ENCODE data around the gene TIE1.

Gene TIE1

DNA sequence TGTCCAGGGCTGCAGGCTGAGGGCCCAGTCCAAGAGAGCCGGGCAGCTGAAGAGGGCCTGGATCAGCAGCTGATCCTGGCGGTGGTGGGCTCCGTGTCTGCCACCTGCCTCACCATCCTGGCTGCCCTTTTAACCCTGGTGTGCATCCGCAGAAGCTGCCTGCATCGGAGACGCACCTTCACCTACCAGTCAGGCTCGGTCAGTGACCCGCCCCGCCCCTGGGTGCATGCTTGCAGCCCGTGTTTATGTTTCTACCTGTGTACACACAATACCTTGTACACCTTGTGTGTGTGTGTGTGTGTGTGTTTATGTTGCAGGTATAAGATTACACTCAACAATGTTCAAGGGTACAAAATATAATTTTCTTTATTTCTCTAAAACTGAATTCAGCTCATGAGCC is 13.0 kb downstream of the TIE1 start:
- DNase-seq = no peak

DNA sequence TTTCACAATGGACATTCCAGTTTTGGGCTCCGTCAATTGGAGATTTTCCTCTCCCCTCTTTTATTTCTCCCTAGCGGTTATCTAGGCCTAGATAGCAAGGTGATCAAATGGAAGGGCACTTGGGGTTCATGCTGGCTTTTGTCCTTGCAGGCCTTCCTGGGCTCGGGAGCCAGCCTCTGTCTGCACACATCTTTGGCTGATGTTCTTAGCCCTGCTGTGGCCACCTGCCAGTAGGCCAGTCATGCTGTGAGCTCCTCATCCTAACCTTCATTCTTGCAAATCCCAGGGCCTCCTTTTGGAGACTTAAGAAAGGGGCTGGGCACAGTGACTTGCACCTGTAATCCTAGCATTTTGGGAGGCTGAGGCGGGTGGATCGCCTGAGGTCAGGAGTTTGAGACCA is 13.5 kb downstream of the TIE1 start:
- no peak for DNase-seq

DNA sequence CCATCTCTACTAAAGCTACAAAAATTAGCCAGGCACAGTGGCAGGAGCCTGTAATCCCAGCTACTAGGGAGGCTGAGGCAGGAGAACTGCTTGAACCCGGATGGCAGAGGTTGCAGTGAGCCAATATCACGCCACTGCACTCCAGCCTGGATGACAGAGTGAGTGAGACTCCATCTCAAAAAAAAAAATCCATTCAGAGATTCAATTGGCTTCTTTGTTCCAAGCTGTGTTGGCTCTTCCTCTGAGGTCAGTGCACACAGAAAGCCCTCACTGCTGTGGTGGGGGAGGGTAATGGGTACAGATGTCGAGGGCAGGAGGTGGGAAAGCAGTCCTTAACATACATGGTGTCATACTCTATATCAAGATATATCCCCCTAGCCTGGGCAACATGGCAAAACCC is 14.7 kb downstream of the TIE1 start:
- DNase-seq = no peak

DNA sequence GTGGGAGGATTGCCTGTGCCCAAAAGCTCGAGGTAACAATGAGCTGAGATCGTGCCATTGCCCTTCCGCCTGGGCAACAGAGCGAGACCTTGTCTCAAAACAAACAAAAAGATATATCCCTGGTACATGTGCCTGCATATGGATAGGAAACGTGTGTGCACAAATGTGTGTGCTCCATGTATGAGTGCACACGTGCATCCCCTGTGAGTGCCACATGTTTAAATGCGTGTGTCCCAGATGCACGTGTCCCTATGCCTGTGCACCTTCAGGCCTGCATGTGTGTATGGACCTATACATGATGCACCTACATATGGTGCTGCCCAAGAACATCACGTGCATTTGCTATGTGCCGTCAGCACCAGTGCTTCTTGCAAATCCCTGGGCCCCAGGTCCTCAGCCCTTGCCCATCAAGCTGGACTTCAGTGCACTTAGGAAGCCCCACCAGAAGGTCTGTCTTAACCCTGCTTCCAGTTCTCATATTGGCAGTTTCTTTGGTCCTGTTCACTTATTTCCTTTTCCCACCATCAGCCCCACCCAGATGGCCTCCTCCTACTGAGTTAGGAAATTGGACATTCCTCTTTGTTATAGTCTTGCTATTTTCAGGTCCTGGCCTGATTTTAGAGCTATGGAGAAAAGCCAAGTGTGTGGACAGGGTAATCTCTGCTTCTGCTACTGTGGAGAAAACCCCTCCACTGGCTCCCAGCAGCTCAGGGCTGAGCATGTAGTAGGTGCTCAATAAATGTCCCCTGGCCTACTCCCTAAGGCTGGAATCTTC is 15.4 kb downstream of the TIE1 start:
- no peak for DNase-seq

DNA sequence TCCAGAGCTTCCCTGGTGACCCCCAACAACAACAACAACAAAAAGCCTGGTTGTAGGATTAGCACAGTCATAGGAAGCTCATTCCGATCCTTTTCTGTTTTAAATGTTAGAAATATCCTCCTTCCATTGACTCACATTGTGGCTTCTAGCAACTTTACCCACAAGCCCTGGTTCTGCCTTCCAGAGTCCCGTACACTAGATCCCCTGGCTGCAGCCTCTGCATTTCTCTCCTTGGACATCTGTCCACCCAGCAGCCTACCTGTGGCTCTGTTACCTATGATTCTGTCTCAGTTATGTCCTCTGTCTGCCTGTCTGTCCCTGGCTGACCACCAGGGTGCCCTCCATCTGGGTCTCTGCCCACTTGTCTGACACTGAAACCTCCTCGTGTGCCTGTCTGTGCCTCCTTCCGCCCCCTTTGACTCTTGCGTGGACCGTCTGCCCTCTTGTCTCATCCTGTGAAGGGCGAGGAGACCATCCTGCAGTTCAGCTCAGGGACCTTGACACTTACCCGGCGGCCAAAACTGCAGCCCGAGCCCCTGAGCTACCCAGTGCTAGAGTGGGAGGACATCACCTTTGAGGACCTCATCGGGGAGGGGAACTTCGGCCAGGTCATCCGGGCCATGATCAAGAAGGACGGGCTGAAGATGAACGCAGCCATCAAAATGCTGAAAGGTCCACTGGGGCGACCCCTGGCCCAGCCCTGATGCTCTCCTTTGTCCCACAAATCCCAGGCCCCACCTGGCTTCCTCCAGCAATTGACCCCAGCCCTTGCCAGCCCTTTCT is 16.1 kb downstream of the TIE1 start:
- DNase-seq = no peak

DNA sequence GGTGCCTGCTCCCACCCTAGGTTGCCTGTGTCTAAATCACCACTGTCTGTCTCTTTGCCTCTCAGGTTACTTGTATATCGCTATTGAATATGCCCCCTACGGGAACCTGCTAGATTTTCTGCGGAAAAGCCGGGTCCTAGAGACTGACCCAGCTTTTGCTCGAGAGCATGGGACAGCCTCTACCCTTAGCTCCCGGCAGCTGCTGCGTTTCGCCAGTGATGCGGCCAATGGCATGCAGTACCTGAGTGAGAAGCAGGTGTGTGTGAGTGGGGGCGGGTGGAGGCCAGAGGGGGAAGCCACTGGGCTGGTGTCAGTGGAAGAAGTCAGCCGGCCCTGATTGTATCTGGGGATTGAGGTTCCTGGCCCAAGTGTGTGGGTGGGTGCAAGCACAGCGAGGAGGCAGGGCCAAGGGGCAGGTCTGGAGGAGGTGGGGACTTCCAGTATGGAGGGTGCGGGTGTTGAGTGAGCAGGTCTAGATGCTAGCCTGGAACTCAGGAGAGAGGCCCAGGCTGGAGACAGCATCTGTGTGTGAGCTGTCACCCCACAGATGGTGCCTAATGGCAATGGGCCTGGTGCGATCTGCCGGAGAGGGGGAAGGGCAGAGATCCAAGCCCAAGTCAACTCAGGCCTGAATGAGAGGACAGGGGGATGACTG is 17.2 kb downstream of the TIE1 start:
- peak in 1 of 2 experiments; percentile 25 for DNase-seq

DNA sequence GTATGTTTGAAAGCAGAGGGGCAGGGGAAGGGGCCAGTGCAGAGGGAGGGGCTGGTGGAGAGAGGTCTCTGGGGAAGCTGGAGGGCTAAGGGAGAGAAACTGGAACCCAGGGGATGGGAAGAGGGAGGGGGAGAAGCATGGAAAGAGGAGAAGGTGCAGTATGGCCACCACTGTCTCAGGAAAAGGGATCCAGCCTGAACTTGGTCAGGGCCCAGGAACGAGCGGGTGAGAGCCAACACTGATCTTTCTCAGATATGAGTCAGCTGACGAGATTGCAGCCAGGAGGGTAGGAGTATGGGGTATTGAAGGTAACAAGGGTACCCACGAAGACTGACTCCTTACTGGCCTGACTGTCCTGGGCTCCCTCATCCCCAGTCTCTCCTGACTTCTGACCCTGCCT is 18.0 kb downstream of the TIE1 start:
- no peak for DNase-seq

DNA sequence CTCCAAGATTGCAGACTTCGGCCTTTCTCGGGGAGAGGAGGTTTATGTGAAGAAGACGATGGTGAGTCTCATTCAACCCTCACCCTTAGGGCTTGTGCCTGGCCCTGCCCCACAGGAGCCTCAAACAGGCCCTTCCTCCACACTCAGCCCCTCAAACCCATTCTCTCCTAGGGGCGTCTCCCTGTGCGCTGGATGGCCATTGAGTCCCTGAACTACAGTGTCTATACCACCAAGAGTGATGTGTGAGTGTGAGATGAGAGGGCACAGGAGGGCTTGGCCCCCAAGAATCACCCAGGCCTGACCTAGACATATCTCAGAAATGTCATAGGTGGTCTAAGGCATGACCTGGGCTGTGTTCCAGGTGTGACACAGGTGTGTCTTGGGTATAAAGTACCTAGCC is 18.5 kb downstream of the TIE1 start:
- no peak for DNase-seq

DNA sequence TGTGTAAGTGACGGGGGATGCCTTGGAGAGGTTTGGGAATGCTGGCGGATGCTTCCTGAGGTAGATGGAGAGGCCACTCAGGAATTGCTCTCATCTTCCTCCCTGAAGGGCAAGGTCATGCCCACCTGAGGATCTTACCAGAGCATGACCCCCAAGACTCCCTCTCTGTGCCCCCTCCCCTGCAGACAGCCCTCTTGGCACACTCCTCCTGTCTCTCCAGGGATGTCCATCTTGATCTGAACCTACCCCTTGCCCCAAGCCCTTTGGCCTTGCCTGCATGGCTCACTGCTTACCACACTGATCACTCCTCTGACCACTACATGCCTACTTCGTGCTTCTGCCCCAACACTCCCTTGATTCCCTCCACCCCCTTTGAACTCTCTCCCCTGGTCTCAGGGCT is 19.0 kb downstream of the TIE1 start:
- no peak for DNase-seq

DNA sequence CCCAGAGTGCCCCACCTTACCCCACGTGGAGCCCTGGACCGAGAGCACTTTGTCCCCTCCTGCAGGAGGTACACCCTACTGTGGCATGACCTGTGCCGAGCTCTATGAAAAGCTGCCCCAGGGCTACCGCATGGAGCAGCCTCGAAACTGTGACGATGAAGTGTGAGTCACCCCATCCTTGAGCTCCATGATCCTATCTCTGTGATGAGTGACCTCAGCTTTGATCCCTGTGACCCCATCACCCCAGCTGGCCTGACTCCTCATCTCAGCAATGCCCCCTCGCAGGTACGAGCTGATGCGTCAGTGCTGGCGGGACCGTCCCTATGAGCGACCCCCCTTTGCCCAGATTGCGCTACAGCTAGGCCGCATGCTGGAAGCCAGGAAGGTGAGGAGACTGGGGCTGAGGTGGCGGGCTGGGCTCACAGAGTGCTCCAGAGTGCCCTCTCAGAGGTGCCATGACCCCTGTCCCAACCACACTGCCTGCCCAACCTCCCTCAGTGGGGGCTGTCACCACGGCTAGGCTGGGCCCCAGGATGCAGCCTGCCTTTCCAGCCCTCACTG is 20.6 kb downstream of the TIE1 start:
- DNase-seq = no peak

DNA sequence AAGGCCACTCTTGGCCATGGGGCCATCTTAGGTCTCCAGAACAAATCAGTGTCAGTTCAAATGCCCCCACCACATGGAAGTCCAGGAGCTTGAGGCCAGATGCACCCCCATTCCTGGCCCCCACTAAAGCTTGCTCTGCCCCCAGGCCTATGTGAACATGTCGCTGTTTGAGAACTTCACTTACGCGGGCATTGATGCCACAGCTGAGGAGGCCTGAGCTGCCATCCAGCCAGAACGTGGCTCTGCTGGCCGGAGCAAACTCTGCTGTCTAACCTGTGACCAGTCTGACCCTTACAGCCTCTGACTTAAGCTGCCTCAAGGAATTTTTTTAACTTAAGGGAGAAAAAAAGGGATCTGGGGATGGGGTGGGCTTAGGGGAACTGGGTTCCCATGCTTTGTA is 21.7 kb downstream of the TIE1 start:
- DNase-seq = no peak

DNA sequence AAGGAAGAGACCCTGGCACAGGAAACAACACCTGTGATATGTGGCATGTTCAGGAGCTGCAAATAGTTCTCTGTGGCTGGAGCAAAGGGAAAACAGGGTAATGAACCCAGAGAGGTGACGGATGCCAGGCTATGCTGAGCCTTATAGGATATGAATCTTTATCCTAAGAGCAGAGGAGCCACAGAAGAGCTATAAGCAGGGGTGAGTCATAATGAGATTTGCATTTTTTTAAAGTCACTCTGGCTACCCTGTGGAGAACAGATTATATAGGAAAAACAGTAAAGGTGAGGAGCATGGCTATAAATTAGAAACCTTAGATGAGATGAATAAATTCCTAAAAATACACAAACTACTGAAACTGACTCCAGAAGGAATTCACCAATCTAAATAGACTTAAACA is 24.0 kb downstream of the TIE1 start:
- no peak for DNase-seq

DNA sequence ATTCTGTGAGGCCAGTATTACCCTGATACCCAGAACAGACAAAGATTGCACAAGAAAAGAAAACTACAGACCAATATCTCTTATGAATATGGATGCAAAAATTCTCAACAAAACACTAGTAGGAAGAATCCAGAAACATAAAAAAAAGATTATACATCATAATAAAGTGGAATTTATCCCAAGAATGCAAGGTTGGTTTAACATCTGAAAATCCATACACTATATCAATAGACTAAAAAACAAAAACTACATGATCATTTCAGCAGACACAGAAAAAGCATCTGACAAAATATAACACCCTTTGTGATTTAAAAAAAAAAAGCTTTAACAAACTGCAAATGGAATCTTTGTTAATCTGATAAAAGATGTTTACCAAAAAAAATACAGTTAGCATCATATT is 24.6 kb downstream of the TIE1 start:
- DNase-seq = no peak

DNA sequence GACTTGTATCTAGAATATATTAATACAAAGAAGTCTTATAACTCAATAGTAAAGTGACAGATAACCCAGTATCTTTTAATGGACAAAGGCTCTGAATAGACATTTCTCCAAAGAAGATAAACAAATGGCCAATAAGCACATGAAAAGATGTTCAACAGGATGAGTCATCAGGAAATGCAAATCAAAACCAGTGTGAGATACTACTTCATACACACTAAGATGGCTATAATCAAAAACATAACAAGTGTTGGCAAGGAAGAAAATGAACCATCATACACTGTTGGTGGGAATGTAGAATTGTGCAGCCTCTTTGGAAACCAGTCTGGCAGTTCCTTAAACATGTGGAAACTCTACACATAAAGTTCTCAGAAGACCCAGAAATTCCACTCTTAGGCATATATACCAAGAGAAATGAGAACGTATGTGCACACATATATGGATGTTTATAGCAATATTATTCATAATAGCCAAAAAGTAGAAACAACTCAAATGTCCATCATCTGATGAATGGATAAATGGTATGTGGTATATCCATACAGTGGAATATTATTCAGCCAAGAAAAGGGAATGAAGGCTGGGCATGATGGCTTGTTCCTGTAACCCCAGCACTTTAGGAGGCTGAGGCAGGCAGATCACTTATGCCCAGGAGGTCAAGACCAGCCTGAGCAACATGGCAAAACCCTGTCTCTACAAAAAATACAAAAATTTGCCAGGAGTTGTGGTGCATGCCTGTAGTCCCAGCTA is 26.9 kb downstream of the TIE1 start:
- DNase-seq = no peak

DNA sequence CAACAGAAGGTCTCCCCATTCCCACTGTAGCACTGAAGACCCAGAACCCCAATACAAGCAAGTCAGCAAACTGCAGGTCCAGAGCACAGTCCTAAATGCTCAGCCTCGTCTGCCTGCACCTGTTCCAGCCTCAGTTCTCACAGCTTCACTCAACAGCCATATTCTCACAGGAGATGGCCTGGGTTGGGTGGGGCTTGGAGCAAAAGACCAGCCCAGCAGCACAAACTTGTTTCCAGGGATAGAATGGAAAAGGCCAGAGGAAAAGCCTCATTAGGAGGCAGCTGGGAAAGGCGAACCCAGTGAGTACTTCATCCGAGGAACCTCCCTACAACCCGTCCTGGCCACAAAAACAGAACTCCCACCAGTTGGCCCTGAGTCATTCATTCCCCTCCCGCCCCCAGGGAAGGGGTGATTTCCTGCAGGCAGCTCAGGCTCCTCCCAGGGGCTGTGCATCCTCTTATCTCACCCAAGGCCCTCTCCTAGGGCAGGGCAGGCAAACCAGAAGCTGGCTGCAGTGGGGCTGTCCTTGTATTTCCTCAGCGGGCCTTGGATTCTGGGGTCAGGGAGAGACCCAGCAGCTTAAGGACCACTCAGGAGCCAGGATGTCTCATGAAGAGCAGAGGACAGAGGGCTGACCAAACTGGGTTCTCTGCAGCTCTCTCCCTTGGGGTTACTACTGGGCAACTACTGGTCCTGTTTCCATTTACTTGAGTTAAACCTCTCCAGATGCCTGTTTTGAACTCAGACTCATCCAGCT is 29.4 kb downstream of the TIE1 start:
- no peak for DNase-seq

DNA sequence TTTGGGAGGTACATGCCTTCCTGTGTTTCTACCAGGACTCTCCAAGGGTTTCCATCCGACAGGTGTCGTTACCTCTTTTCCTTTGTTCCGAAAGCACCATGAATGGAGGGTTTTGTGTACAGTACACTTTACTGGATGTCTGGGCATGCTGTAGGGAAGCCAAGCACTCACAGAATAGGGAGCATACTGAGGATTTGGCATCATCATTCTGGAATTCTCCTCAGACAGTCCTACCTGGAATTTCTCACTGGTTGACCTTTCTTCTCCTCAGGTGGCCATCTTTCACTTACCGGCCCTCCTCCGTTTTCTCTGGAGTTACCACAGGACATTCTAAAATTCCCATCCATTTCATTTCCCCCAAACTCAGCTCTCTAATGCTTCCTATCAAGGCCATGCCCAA is 30.9 kb downstream of the TIE1 start:
- DNase-seq = no peak

DNA sequence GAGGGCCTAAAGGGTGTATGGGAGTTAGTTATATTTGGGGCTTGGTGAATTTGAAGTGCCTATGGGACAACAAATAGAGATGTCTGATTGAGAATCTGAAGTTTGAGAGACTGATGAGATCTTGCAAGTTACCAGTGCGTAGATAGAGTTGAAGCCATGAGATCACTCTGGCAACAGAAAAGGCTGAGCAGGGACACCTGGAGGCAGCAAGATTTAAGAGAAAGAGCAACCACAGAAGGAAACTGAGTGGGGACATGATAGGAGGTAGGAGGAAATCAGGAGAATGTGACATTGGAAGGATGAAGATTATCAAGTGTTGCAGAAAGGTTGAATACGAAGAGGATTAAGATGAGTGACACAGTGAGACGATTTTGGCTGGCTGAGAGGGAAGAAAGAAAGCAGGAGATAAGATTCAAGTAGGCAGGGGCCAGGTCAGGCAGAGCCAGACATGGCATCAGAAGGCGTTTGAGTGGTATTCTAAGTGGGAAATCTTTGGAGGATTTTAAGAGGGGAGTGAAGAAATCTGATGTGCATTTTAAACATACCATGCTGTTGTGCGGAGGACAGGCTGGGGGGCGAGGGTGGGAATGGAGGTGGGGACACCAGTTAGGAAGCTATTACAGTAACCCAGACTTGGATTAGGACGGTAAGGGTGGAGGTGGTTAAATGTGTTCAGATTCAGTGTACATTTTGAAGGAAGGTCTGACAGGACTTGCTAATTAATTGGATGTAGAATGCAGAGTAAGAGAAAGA is 33.8 kb downstream of the TIE1 start:
- no peak for DNase-seq

DNA sequence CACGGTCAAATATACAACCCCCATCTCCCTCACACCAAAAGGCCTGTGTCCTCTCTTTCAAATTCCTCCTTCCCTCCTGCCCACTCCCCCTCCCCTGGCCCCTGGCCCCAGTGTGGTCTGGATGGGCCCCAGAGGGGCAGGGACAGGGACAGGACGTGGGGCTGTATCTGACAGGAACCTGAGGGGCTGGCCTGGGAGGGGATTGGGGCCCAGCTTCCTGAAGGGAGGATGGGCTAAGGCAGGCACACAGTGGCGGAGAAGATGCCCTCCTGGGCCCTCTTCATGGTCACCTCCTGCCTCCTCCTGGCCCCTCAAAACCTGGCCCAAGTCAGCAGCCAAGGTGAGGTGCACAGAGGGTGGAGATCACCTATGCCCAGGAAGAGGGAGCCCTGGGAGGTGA is 36.8 kb downstream of the TIE1 start, which contains the start of gene MPL:
Gene MPL (plus strand): TSS at position 231 of the 400 bp plus-strand sequence. CDS start 31 bp downstream, at position 262.
- DNase-seq = no peak

DNA sequence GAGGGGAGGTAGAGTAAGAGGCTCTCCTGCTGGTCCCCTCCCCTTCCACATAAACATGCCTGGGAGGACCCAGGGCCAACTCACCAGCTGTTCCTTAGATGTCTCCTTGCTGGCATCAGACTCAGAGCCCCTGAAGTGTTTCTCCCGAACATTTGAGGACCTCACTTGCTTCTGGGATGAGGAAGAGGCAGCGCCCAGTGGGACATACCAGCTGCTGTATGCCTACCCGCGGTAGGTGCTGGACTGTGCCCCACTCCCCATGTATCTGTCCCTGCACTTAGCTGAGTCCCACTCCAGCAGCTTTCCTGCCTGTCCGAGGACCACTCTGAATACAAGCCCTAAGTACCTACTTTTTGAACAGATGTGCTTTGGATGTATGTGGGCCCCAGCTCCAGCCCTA is 37.2 kb downstream of the TIE1 start:
- DNase-seq = no peak

DNA sequence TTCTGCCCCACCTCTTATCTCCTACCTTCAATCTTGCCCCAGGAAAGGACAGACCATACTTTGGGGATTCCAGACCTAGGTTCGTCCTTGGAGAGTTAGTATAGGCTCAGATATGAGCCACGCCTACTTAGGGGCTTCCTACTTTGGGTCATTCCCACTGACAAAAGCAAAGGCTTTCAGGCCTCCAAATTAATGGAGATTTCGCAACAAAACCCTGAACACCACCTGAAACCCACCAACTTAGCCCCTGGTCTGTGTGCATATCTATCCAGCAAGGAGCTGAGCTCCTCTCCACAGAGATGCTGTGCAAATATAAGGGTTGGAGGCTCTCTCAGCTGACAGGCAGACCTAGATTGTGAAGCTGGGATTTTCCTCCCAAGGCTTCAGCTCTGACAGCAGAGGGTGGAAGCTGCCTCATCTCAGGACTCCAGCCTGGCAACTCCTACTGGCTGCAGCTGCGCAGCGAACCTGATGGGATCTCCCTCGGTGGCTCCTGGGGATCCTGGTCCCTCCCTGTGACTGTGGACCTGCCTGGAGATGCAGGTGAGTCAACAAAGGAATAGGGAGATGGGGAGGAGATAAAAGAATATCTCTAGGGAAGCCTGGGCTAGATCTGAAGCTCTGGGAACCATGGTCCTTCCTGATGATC is 38.9 kb downstream of the TIE1 start:
- no peak for DNase-seq

DNA sequence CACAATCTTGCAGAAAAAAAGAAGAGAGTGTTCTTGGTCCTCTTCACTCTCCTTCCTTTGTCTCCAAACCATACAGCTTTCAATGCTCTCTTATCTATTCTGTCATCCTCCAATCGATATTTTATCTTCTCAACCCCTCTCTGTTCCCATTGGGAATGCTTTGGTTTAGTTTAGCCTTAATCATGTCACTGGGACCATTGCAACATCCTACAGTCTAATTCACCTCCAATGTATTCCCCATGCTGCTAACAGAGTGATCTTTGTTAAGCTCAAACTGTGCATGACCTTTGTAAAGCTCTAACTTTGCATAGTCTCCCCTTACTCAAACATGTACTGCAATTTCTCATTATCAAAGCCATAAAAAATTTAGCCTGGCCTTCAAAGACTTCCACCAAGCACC is 39.8 kb downstream of the TIE1 start:
- no peak for DNase-seq
